Testis (tissue), 2 donors: ENCODE measurements around the gene PITRM1.

Source experiments
- POLR2A ChIP-seq: fragments of 450-650 bp; IDR thresholded peaks from one replicate; pipeline ENCODE4 v1.6.1; 2017; ENCODE audit warnings: antibody characterized with exemption, mild to moderate bottlenecking, moderate library complexity
- TF ChIP-seq, protein P1 (sequence below), 3 experiments: fragments of 450-650 bp in 2 of 3; fragments of 200-600 bp in 1 of 3; sonication (generic) in 1 of 3; IDR thresholded peaks; one replicate each; pipeline ENCODE4 v1.5.1; 2016 to 2019; ENCODE audit warnings: antibody characterized with exemption in 3 of 3, mild to moderate bottlenecking in 2 of 3, moderate library complexity in 1 of 3

DNA sequence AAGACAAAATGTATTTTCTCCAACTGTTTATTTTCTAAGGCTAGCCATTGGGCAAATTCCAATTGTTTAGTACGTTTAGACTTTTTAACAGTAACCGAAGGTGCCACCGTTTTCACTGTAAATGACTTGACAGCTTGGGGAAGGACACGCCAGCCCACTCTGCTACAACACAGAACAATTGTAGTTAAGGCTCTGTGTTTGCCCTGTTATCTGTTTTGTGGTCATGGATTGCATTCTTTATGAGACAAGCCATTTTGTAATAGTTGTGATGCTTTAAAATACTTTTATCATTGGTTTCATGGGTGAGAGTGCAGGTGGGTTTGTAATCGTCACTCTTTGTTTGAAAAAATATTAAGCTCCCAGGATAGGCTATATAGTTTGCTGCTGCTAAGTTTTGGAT is 6.6 kb upstream of the PITRM1 start:
- TF ChIP-seq, protein P1, sequence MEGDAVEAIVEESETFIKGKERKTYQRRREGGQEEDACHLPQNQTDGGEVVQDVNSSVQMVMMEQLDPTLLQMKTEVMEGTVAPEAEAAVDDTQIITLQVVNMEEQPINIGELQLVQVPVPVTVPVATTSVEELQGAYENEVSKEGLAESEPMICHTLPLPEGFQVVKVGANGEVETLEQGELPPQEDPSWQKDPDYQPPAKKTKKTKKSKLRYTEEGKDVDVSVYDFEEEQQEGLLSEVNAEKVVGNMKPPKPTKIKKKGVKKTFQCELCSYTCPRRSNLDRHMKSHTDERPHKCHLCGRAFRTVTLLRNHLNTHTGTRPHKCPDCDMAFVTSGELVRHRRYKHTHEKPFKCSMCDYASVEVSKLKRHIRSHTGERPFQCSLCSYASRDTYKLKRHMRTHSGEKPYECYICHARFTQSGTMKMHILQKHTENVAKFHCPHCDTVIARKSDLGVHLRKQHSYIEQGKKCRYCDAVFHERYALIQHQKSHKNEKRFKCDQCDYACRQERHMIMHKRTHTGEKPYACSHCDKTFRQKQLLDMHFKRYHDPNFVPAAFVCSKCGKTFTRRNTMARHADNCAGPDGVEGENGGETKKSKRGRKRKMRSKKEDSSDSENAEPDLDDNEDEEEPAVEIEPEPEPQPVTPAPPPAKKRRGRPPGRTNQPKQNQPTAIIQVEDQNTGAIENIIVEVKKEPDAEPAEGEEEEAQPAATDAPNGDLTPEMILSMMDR (IDR thresholded peaks at IDR 0.05) = no peak
- TF ChIP-seq POLR2A = no peak
